NB4 (cell line): Measurements from ENCODE around the gene FAM169A.

Experiments used
- POLR2A ChIP-seq: IDR thresholded peaks from 2 replicates; pipeline ENCODE4 v1.6.1; 2011; ENCODE audit warnings: mild to moderate bottlenecking; ENCODE audit not compliant: insufficient read length; ENCODE audit errors: extremely low read depth
- TF ChIP-seq, protein P1 (sequence below): IDR thresholded peaks from one replicate; pipeline ENCODE4 v1.5.1; 2012; ENCODE audit warnings: low read depth, low read length

DNA sequence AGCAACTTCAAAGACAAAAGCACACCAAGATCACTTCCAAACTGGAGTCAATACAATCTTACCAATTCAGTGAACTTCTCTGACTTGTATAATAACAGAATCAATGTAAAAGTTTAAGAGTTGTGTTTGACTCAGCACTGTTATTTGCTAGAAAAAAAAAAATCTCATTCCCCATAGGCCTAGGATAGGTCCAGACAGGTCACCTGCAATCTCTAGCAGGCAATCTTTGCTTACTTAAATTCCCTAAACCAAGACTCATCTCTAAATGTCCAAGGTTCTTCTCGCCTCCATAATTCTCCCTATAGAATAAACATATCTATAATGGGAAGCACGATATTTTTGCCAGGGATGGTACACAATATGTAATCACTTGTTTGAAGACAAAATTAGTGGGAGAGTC, 2.5 kb downstream of the FAM169A start:
- TF ChIP-seq, protein P1, sequence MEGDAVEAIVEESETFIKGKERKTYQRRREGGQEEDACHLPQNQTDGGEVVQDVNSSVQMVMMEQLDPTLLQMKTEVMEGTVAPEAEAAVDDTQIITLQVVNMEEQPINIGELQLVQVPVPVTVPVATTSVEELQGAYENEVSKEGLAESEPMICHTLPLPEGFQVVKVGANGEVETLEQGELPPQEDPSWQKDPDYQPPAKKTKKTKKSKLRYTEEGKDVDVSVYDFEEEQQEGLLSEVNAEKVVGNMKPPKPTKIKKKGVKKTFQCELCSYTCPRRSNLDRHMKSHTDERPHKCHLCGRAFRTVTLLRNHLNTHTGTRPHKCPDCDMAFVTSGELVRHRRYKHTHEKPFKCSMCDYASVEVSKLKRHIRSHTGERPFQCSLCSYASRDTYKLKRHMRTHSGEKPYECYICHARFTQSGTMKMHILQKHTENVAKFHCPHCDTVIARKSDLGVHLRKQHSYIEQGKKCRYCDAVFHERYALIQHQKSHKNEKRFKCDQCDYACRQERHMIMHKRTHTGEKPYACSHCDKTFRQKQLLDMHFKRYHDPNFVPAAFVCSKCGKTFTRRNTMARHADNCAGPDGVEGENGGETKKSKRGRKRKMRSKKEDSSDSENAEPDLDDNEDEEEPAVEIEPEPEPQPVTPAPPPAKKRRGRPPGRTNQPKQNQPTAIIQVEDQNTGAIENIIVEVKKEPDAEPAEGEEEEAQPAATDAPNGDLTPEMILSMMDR: no peak
- no peak for TF ChIP-seq POLR2A
